Activated T-helper 1 cell treated with anti-CD3 and anti-CD28 coated beads, Interleukin-2, amount 50 U/mL, for 16 hours (primary cell): Measurements from ENCODE around the gene STAMBPL1.
"Not testable (repeated sequence)": the region's sequence is repeated elsewhere in the genome, so short reads cannot be mapped to it uniquely, and the experiment has no call there.

Source experiments
- DNase-seq, 2 donors: peaks; one replicate each; pipeline ENCODE4 v3.0.0-alpha.2; 2020; ENCODE audit warnings: low read depth in 1 of 2, low spot score in 1 of 2

The STAMBPL1 gene

GRCh38 chr10:88919041-88919440 is 39.0 kb downstream of the STAMBPL1 start:
- no peak for DNase-seq

- DNase-seq: no peak
These were observed 40.2 kb downstream of the STAMBPL1 start for GRCh38 chr10:88920198-88920597.

- no peak for DNase-seq
These were observed 41.0 kb downstream of the STAMBPL1 start for GRCh38 chr10:88920986-88921593.

DNA sequence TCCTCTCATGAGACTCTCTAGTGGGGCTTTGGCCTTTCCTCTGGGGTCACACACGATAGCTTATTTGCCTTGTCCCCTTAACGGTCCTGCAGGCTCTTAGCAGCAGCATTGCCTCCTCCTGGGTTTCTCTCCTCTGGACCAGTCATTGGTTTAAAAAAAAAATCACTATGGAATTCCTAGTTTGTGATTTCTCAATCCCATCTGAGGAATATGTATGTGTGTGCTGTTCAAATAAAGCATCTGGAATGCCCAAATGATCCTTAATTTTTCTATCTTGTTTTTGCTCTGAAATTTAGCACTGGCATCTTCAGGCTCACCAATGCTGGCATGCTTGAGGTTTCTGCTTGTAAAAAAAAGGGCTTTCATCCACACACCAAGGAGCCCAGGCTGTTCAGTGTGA is 42.0 kb downstream of the STAMBPL1 start:
- no peak for DNase-seq

- DNase-seq: no peak
These were observed 43.5 kb downstream of the STAMBPL1 start for GRCh38 chr10:88923520-88923919.

- DNase-seq: no peak
These were observed 46.7 kb downstream of the STAMBPL1 start for GRCh38 chr10:88926566-88927415.

DNA sequence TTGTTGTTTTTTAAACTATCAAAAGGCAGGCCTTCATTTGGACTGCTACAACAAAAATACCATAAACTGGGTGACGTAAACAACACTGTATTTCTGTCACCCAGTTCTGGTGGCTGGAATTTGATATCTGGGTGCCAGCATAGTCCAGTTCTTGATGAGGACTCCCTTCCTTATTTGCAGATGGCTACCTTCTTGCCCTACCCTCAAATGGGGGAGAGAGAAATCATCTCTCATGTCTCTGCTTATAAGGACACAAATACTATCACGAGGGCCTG is 47.3 kb downstream of the STAMBPL1 start:
- no peak for DNase-seq

DNA sequence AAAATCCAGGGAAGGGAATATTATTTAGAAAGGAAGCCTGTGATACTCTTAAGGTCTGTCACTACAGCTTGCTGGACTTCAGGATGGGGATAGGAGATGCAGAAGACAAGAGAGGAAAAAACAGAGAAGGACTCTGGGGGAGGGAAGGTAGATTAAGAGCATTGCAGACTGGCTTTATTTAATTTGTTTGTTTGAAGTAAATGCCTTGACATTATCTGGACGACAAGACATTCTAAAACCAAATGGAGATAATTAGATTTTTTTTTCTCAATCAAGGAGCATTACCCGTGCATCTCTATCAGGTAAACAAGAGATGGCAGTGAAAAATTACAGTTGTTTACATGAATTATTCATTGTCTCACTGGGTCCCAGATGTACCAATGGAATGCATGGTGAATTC is 48.2 kb downstream of the STAMBPL1 start:
- no peak for DNase-seq

- no peak for DNase-seq
These were observed 51.5 kb downstream of the STAMBPL1 start for GRCh38 chr10:88931548-88931947.

DNA sequence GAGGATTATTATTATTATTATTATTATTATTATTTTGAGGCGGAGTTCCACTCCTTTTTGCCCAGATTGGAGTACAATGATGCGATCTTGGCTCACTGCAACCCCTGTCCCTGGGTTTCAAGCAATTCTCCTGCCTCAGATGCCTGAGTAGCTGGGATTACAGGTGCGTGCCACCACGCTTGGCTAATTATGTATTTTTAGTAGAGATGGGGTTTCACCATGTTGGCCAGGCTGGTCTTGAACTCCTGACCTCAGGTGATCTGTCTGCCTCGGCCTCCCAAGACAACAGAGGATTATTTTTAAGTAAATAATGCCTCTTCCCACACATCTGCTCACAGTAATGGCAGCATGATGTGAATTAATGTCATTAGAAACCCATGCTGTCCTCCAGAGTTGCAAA is 52.0 kb downstream of the STAMBPL1 start:
- not testable (repeated sequence) for DNase-seq

DNA sequence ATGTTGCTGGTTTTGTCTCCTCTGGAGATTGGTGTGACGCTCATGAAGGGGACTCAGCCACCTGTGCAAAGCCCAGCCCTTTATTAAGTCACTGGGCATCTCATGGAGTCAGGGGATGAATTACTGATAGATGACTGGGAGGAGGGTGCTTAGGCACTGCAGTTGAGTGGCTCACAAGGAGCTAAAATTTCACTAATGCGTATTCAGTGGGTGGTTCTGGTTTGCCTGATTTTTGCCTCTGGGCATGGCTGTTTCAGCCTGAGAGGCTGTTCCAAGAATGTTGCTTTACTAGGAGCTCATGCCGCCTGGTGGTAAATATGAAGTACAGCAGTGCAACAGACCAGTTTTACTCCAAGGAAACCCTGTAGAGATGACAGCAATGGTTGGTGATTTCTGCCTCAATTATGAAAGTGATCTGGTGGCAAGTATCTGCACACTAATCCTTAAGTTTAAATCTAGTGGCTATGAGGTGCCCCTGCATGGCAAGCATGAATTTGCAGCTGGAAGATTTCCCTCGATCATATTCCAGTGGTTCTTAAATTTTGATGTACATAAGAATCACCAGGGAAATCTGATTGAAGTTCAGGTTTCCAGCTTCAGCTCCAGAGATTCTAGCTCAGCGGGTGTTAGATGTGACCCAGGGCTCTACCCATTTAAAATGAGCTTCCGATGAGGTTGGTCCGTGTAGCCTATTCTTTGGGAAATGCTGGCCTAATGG is 52.7 kb downstream of the STAMBPL1 start:
- peak in 1 of 2 donors; percentile 12 for DNase-seq

DNA sequence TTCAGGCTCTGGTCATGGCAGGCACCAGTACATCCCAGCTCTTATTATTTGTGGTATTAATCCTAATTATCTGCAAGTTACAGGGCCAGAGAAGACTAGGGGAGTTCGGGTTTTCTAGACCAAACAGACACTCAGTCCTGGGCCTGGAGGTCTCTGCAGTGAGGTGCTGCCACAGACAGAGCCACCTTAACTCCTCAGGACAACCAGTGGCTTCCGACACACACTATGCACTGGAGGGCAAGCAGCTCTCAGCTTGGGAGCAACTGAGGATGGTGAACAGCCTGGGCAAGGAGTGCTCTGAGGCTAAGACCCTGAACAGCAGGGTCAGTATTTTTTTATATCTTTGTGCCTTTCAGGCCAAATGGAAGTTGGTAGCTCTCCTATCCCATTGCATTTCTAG is 53.5 kb downstream of the STAMBPL1 start:
- DNase-seq: no peak

GRCh38 chr10:88934900-88935672 is 55.0 kb downstream of the STAMBPL1 start:
- DNase-seq: peak; percentile 48

- DNase-seq: no peak
These were observed 56.6 kb downstream of the STAMBPL1 start for GRCh38 chr10:88936656-88937055.

GRCh38 chr10:88938039-88938438 is 58.0 kb downstream of the STAMBPL1 start:
- DNase-seq: no peak

DNA sequence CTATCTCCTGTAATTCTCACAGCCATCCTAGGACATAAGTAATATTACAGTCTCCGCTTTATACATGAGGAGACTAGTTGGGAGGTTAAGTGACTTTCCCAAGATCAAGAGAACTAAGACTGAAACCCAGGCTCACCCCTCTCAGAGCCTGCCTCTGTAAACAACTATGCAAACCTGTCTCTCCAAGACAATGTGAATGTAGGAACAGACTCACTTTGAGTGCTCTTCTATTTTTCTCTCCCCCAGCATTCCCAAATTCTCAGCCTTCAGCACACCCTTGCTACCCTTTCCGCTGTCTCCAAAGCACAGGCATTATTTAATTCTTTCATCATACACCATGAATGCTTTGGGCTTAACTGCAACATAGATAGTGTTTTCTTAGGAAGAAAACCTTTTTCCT is 58.9 kb downstream of the STAMBPL1 start:
- DNase-seq: no peak

DNA sequence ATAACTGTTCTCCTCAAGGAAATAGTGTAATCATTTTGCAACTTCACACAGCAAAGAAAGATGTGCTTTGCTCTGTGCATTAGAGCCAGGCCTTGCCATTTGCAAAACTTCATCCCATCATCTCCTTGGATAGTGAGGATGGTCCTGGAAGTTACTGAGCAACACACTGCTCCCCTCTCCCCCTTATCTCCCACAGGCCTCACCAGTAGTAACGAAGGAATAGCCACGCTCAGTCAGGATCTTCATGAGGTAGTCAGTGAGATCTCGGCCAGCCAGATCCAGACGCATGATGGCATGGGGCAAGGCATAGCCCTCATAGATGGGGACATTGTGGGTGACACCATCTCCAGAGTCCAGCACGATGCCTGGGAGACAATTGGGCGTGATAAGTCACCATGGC is 61.0 kb downstream of the STAMBPL1 start:
- no peak for DNase-seq

DNA sequence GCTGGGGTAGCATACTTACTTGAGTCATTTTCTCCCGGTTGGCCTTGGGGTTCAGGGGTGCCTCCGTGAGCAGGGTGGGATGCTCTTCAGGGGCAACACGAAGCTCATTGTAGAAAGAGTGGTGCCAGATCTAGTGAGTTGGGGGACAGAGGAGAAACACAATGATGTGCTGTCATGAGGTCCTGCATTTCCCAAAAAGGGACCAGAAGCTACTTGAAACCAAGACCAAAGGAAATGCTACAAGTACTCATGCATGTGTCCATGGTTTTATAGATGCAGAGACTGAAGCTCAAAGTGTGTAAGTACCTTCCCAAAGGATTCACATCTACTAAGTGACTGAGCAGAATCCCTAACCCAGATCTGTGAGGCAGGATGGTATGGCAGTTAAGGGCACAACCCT is 63.7 kb downstream of the STAMBPL1 start:
- DNase-seq: no peak

- DNase-seq: no peak
These were observed 64.8 kb downstream of the STAMBPL1 start for GRCh38 chr10:88944813-88945212.

GRCh38 chr10:88946200-88946599 is 66.2 kb downstream of the STAMBPL1 start:
- no peak for DNase-seq

- no peak for DNase-seq
These were observed 67.0 kb downstream of the STAMBPL1 start for GRCh38 chr10:88946965-88947590.
